ENCODE results near the gene C14orf93.
"Not testable (repeated sequence)": the region's sequence is repeated elsewhere in the genome, so short reads cannot be mapped to it uniquely, and the experiment has no call there.

Gene C14orf93

DNA sequence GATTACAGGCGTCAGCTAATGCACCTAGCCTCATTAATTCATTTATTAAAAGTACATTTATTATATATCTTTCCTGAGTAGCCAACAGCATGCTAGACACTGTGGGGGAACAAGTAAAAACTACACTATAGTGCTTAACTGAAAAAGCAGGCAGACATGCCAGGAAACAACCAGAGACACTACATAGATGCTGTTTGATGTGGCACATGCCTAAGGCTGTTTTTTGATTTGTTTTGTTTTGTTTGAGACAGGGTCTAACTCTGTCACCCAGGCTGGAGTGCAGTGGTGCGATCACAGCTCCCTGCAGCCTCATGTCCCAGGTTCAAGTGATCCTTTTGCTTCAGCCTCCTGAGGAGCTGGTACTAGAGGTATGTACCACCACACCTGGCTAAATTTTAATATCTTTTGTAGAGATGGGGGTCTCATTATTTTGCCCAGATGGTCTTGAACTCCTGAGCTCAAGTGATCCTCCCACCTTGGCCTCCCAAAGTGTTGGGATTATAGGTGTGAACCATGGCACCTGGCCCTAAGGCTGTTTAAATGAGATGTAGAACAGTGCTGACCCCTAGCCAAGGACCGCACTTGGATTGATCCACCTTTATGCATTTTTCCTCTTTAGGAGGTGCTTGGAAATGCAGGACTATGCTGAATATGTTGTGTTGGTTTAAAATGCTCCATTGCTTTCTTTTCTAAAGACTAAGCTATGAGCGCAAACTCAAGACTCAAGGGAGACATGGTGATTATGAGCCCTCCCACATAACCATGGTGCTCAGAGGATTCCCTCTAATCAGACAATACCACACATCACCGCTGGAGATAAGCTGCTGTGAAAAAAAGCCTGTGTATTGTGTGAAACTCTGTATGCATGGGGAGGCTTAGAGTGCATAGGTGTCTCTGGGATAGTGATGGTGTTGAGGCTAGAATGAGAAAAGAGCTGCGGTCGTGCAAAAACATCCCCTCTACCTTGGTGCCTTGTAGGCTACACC lies 10.5 kb upstream of the C14orf93 start:
- no peak for DNase-seq

- DNase-seq: no peak
Measured at GRCh38 chr14:23018107-23018506, 8.2 kb upstream of the C14orf93 start.

DNA sequence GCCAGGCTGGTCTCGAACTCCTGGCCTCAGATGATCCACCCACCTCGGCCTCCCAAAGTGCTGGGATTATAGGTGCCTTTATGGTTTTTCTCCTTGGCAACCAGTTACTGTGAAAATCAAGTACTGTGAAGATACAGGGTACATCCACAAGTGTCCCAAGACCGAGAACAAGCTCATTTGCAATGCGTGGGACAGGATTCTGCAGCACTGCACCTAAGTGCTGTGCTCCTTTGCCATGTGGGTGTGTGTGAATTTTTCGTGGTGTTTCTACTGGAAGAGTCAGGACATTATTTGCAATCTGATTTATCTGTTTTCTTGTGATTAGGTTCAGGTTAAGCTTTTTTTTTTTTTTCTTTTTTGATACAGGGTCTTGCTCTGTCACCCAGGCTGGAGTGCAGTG lies 7.1 kb upstream of the C14orf93 start:
- DNase-seq: no peak

DNA sequence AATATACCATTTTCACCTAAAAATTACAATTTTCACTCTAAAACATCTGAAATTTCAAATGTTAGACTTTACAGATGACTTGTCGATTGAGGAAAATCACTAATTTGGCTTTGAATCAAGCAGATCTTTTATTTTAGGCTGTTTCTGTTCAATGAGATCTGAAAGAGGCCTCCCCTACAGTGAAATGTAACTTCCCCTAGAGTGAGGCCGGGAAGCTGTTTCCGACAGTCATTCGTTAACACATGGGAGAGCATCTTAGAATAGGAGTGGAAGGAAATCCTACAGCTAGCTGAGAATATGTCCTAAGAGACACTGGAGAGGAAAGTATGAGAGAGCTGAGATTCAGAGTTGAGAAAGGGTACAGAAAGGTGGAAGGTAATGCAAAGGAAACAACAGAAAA lies 5.7 kb upstream of the C14orf93 start:
- DNase-seq: no peak

DNA sequence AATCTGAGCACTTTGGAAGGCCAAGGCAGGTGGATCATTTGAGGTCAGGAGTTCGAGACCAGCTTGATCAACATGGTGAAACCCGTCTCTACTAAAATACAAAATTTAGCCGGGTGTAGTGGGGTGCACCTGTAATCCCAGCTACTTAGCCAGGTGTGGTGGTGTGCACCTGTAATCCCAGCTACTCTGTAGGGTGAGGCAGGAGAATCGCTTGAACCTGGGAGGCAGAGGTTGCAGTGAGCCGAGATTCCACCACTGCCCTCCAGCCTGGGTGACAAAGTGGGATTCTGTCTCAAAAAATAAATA lies 3.8 kb upstream of the C14orf93 start:
- DNase-seq: not testable (repeated sequence)

DNA sequence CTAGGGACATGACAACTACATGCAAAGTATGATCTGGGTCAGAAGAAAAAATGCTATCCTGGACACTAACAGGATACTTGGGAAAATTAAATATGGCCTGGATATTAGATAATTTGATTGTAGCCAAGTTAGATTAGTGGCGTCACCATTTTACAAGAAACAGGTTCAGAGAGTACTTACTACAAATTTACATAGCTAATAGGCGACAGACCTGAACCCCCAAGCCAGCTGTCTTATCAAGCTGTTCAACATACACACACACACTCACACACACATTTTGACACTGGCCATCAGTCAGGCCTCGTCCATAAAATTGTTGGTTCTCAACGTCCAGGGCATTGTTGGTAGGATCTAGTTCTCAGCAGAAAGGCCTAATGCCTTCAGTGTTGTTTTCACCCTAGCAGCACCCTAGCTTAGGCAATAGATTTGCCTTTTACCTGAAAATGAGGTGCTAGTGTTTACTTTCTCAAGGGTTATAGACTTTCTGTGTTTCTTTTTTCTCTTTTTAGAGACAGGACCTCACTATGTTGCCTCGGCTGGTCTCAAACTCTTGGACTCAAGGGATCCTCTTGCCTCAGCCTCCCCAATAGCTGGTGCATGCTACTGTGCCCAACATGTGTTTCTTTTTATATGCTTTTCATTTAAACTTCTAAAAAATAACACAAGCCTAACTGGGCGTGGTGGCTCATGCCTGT lies 3.3 kb upstream of the C14orf93 start:
- DNase-seq: no peak

DNA sequence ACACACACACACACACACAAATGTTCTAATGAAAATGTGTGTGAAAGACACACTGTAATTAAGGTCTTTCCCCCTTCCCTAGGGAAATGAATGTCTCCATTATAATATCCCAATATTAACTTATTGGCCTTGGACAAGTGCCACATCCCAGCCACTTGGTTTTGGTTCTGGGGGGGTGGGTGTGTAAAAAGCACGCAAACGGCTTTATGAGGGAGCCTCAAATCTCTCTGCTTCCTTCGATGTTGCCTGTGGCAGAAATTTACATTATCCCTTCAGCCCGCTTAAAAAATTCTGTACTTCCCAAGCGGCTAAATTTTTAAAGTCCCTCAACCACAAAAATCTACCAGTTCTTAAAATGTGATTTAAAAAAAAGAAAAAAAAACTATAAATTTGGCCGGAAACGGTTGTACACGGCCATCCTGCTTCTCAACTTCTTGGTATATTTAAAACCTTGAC lies 432 bp downstream of the C14orf93 start:
- no peak for DNase-seq

GRCh38 chr14:23008831-23009230 lies 1.1 kb downstream of the C14orf93 start:
- no peak for DNase-seq

DNA sequence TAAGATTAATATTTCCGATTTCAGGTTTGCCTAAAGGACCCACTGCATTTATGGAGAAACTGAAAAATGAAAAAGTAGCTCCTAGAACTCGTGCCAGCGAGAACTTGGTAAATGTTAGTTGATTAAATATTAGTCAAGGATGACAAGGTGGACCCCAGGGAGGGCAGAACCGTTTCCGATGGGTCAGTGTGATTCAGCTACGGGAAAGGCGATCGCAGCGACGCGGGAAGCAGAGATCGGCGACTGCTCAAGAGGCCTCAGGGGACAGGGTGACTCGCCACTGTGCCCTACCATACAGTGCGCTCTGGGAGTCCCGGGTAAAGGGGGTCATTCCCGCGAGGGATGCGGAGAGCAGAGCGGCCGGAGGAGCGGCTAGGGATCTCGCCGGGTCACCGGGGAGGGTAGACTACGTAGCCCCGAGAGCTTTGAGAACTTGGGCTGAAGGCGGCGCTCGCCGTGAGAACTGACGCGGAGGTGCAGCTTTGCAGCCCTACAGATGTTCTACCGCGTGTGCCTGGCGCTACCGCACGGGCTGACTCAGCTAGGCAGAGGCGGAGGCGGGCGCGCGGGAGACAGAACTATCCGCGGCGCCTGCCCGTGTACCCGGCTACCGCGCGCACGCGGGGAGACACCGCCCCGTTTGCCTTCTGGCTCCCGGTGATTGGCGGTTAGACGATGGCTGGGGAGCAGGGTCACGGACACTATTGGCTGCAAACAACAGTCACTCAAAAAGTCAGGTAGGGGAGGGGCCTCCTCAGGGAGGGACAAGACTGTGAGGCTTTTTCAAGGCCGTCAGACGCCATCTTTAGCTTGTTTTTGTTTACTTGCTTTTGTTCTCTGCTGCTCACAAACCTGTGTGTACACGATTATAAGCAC lies 3.2 kb downstream of the C14orf93 start:
- peak; percentile 95 to 97 for DNase-seq

DNA sequence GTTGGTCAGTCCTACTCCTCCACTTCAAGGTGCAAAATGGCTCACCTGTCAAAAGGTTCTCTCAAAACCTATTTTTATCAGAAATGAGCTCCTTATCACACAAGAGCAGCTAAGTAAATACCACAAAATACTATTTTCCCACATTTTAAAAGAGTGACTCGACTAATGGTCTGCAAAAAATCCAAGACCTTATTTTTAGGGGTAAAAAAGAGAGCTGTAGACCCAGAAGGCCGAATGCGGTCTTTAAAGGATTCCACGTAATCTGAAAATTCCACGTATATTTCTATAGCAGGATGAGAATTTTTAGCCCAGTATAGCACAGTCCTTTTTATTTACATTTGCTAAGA lies 3.8 kb downstream of the C14orf93 start:
- no peak for DNase-seq

GRCh38 chr14:23005451-23006187 lies 4.3 kb downstream of the C14orf93 start:
- no peak for DNase-seq

DNA sequence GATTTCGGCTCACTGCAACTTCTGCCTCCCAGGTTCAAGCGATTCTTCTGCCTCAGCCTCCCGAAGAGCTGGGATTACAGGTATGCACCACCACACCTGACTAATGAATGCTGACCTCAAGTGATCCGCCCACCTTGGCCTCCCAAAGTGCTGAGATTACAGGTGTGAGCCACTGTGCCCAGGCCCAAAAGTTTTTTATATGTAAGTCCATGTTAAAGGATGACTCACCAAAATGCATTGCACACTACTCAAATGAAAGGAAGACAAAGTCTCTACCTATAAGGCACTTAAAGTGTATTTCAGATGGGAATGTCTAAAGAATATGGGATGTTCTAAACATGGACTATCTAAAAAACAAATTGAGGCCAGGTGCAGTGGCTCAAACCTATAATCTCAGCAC lies 5.7 kb downstream of the C14orf93 start:
- DNase-seq: not testable (repeated sequence)

DNA sequence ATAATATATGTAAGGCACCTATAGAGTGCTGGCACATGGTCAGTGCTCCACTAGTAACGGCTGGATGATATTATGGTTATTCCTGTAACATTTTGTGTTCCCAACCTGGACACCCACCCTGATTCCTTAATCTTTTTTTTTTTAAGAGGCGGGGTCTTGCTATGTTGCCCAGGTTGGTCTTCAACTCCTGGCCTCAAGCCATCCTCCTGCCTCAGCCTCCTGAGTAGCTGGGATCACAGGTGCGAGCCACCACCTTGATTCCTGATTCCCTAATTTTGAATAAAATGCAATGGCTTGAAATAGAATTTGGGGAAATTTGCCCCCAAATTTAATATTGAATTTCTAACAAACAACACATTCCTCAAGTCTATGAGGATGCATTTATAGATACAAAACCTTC lies 7.4 kb downstream of the C14orf93 start:
- DNase-seq: no peak

DNA sequence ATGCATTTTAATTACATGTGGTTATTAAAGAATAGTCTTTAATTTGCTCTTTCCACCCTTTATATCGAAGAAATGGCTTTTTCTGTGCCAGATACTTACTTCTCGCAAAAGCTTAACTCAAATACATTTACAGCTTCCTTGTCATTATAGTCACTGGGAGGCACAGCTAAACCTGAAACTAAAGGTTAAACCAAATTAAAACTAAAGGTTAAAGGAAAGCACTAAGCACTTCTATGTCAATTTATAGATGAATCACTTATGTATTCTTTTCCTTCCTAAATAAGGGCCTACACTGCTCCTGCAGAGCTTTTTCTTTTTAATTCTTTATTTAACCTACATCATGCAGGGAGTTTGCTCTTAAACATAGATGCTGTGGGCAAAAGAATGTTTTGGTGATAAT lies 9.1 kb downstream of the C14orf93 start:
- no peak for DNase-seq

- no peak for DNase-seq
Measured at GRCh38 chr14:22998329-22999012, 11.5 kb downstream of the C14orf93 start.

- no peak for DNase-seq
Measured at GRCh38 chr14:22997676-22998323, 12.1 kb downstream of the C14orf93 start.

GRCh38 chr14:22996768-22997654 lies 12.9 kb downstream of the C14orf93 start:
- no peak for DNase-seq

DNA sequence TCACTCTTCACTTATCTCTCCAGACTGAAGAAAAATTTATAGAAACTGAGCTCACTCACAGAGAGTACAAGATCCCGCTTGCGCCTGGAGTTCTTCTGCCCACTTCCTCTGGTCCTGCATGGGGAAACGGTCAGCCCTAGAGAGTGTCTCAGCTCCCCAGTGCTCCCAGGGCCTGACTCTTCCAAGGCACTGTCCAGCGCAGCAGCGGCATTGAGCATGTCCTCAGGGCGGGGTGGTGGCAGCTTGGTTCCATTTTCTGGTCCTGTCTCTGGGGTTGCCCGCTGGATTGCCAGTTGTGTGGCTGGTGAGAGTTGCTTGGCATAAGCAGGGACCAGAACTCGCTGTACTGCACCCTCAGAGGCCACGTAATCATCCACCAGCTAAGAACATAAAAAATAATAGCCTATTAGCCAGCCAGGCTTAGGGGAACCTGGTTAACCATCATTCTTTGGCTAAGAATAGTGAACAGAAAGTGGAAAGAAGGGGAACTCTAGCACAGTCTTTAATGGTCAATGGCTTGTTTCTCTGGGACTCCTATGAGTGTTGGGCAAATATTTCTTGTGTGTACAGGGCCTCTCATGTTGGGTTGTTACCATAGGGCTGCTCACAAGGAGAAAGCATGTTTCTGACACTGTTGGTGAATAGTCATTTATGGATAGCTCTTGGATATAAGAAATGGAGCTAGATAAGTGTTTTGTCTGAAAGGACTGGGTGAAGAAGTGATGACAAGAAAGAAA lies 13.9 kb downstream of the C14orf93 start:
- DNase-seq: no peak

GRCh38 chr14:22994762-22995275 lies 15.1 kb downstream of the C14orf93 start:
- DNase-seq: peak in 1 of 2 experiments; percentile 23
